Activated CD4-positive, alpha-beta T cell treated with anti-CD3 and anti-CD28 coated beads, Interleukin-2, amount 10 ng/mL, durations not matched to agents 7 days and 5 days (primary cell): ENCODE measurements around the gene SLC22A4. TPM values are rescaled to one million over a fixed set of nuclear protein-coding genes. Genes with fewer than 3 reads are reported as not detected.

Experiments used
- microRNA-seq: library from miRNA; unstranded; fragments of <30 nt; microRNA quantifications from one replicate; pipeline ENCODE4 v1.2.0, GENCODE V29; 2021; ENCODE audit warnings: borderline microRNAs expressed, borderline replicate concordance
- total RNA-seq, 2 experiments: library from RNA; stranded (reverse); gene quantifications; one replicate each; pipeline ENCODE4 v1.2.3, GENCODE V29; 2021

Gene SLC22A4
- total RNA-seq, 2 experiments from 2014 or later: not detected

Small RNA genes lying within 50 kb of the gene (microRNA-seq; reads per million reads assigned to microRNA genes)
- not detected for gene MIR3936

Other genes with a start within 250 kb of the SLC22A4 start
- gene IL3, start 233.7 kb upstream of the SLC22A4 start, total RNA-seq: under 1 TPM; 0.20 to 0.40 TPM
- gene CSF2, start 220.6 kb upstream of the SLC22A4 start, total RNA-seq: 1 to 10 TPM; 2.9 to 4.7 TPM
- gene P4HA2, start 66.5 kb upstream of the SLC22A4 start, total RNA-seq: 1 to 10 TPM; 2.3 to 2.5 TPM
- not detected for gene PDLIM4, start 36.7 kb upstream of the SLC22A4 start, total RNA-seq
- gene SLC22A5, start 75.3 kb downstream of the SLC22A4 start, total RNA-seq: 1 to 10 TPM; 3.2 to 3.6 TPM
- gene IRF1, start 196.4 kb downstream of the SLC22A4 start, total RNA-seq: 100 to 1,000 TPM; 289 to 302 TPM
- gene IL5, start 249.1 kb downstream of the SLC22A4 start, total RNA-seq: under 1 TPM; 0.25 to 0.33 TPM